Renal cortical epithelial cell (primary cell): ENCODE data around the gene WWOX. TPM values are rescaled to one million over a fixed set of nuclear protein-coding genes. Genes with fewer than 3 reads are reported as not detected.

Experiments
- DNase-seq: peaks from one replicate; pipeline ENCODE4 v3.0.0-alpha.2; 2011; ENCODE audit warnings: low read depth
- total RNA-seq: library from RNA; depleted of rRNA; stranded (reverse); fragments of >200 nt; gene quantifications from 2 replicates; pipeline ENCODE4 v1.2.3, GENCODE V29; 2014

WWOX gene
- total RNA-seq, 1 donor from 2014 or later: 29.5 TPM

DNA sequence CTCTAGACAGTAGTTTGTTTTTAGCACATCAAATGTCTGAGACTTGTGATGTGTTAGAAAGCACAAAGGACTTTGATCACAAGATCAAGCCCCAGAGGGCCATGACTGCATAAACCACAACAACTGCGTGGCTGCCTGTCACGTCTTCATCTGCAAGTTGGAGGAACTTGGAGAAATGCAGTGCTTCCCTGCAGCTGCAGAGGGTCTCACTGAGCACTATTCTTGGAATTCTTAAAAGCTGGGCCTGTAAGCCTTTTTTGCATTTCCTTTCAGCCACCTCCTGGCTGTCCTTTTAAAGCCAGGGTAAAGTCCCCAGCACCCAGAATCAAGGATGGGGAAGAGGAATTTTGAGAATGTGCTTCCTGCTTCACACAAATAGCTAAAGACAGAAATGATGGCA is 1069.8 kb downstream of the WWOX start:
- DNase-seq: no peak

DNA sequence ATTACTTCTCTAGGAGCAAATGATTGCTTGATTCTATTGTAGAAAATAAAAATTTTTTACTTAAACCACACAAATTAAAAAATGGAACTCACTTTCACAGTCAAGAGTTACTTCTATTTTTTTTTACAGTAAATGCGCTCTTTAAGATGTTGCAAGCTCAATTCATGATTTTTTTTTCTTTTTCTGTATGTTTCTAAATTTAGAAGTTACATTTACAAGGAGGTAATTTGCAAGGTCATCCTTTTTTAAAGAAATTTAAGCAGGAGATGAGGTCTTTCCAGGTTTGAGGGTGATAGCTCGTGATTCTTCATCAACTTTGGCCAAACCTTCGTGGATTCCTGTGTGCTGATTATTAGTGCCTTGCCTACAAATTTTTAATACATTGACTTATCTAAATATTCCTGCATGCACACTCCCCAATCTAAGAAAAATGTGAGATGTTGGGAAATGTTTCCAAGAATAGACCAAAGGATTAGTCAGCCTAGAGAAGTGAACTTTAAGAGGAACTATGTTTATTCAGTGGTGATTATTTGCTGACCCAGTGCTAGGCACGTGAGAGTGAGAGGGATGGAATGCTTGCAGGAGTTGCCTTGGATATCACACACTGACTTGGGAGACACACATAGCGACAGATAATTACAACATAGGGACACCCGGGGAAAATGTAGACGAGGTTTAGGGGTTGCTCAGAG is 1071.2 kb downstream of the WWOX start:
- DNase-seq: no peak

DNA sequence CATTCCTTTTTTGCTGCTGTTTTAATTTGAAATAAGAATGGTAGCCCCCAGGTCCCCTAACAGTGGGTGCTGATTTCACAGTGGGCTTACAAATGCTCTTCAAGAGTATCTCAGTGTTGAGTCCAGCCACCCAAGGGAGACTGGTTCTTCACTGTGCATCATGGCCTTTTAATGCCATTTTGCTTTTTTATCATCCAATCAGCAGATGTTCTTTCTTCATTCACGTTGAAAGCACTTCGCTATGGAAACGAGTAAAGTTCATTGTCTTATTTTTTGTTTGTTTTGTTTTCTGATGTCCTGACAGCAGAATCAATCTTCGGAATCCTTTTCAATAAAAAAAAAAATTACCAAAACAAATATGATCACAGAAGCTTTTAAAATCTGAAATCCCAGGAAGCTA is 1072.0 kb downstream of the WWOX start:
- no peak for DNase-seq

DNA sequence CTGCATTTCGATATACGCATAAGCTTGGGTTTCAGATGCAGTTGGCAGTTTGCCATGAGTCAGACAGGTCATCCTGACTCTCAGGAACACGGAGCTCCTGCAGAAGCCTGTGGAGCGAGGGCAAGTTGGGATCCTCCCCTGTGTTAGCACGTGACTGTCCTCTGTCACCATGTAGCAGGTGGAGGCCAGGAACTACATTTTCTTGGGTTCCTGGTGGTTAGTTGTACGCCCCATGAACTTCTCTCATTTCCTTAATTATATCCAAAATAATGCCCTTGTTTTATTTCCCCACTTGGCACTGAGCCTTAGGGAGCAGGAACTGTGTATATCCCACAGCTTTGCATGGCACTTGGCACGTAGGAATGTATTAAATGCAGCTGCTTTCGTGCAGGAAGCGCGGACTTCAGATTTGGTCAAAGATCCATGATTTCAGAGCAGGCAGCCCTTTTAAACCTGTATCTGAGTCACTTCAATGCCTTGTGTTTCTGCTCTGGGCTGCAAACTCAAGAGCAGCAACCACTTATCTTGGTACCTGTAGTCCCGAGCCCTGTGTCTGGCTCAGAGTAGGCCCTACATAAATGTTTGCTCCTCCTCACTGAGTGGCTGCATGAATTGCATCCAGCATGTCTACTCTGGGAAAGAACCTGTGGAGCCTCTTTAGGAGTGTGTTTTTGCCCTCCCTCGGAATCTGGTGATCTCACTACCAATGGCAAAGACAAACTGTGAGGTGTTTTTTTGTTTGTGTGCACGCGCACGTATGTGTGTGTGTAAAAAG is 1072.7 kb downstream of the WWOX start:
- no peak for DNase-seq

DNA sequence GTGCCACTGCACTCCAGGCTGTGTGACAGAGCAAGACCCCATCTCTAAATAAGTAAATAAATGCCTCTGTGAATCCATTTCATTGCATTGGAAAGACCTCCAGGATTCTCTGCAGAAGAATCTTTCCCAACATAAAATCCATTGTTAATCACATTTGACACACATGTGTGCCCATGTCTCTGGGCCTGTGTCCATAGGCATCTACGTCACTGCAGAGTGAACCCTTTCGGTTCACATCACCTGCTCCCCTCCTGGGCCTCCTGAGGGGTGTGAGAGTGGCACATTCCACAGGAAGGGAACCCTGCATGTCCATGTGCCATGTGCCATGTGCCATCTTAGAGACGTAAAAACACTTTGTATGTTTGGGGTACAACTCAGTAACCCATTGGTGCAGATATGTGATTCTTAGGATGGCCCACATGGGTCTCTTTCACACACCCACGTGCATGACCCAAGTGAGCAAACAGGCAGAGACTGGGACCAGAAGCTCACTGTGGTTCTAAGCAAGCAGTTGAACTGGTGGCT is 1073.6 kb downstream of the WWOX start:
- DNase-seq: no peak

DNA sequence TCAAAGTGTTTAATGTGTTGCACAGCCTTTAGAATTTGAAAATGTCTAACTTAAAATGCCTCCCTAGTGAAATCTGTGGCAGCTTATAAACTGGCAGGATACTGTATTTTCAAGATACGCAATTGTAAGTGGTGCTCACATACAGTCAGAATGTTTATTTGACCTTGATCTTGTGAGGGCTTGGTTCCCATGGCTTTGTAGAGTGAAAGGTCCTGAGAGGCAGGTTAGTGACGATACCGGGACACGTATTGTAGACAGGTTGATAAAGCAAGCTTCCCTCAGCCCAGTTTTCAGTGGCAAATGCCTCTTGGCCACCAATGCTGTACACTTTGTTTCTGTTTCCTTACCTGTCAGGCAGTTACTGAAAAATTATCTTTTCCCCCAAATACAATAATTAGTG is 1074.5 kb downstream of the WWOX start:
- DNase-seq: no peak

DNA sequence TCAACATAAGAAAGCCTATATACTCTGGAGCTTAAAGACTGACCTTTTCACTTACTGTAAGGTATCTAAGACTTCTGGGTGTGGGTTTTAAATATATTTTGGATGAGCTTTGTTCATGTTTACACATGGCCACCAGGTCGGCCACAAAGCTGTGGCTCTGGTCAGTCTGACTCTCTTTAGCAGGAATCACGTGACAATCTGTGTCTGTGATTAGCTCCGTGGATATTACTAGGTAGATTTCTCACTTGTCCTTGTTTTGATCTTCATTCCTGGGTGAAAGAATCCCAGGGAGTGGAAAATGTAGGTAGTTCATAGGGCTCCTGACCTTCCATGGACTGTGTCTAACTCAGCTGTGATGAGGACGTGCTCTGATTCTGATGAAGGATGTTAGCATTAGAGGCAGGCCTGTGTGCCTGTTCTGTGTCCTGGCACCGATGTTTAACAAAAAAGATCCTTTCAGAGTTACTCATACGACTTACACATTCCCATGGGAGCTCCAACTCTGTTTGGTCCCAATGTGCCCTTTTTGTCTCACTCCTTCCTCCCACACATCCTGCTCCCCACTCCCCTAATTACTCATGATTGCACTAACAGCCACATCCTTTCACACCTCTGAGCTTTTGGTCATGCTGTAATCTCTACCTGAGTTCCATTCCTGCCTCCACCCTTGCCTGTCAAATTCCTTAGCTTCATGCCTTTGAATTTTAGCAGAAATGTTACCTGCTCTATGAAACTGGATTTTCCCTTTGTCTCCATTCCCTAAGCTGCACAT is 1076.0 kb downstream of the WWOX start:
- no peak for DNase-seq

DNA sequence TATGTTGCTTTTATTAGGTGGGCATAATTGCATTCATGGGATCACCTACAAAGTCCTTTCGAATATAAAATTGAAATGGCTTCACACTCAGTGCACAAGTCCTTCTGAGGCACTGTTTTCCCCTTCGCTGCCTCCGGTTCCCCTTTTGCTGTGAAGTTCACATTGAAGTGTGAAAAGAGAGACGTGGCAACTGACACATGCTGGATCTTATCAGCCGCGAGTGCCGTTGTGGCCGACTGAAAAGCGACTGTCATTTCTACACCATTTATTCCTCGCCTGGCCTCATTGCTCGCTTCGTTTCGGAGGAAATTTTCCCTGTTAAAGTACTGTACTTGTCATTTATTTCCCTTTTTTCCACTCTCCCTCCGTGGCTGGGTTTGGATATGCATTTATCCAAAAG is 1077.6 kb downstream of the WWOX start:
- no peak for DNase-seq

DNA sequence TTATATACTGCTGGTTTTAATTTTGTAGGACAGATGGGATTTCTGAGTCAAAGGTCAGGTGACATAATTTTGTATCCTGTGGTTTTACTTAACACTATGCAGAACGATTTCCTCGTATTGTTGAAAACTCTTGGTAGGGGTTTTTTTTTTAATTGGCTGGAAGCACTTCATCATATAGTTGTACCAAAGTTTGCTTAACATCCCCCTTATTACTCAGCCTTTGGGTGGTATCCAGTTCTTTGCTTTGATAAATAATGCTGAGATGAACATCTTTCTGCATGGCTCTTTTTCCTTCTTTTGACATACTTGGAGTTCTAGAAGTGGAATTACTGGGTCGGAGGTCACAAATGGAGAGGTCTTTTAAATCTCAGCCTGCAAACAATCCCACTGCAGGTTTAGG is 1082.0 kb downstream of the WWOX start:
- no peak for DNase-seq

DNA sequence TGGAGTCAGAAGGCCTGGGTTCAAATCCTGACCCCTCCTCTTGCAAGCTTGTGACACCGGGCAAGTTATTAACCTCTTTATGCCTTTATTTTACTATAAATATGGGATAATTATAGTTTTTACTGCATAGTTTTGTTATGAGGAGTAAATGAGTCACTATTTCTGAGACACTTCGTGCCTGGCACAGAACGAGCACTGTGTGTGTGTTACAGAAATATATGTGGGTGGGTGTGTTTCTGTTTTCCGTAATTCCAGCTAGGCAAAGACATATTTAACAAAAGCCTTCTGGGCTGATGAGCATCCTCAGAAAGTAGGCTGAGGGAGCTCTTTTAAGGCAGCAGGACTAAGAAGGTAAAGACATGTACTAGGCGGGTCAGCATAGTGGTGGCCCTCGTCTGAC is 1083.2 kb downstream of the WWOX start:
- no peak for DNase-seq

DNA sequence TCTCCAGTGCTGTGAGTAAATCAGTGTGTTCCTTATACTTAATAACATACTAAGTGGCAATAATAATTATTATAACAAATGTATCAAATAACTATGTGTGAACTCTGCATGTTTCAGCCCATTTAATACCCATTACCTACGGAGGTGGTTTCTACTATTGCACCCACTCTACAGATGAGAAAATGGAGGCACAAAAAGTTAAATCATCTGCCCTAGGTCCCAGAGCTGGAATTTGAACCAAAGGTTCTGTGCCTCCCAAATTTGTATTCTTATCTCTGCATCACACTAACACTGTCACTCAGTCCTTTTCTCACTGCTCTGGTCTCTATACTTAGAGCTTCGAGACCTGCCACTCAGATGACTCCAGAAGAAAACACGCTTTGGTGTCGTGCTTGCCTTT is 1084.1 kb downstream of the WWOX start:
- DNase-seq: no peak

DNA sequence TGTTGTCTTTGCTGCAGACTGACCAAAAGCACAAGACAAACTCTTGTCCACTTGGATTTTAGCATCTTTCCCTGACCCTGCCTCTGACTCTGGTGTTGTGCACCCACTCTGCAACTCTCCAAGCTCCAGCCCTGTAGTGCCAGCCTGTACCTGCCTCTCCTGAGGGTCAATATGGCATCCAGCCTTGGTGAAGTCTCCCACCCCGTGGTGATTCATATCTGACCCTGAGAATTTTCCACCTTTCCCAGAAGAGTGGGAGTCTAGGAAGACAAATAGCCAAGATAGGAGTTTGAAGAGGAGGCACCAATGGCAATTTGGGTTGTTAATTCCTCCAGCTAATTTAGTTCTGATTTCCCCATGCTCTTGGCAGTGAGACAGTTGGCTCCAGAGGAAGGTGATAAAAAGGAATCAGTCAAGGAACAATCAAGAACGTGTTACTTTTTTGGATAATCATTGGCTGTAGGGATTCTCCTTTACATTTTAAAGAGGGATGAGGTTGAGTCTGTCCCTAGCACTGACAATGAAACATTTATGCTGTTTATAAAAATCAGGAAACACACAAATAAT is 1085.1 kb downstream of the WWOX start:
- no peak for DNase-seq

DNA sequence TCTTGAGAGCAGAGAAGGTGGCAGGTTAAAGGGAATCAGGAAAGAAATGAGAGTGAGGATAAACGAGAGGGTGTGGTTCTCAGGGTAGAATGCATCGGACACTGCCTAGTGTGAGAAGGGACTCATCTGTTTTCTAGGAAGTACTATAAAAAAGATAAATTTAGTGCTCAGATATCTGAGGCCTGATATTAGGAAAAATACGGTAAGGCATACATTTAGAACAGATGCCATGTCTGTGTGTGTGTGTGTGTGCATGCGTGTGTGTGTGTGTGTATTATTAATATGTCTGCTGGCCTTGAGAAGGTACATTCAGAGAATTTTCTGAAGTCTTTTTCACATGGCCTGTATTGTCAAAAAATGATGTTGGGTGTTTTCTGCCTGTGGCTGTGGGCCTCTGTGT is 1086.3 kb downstream of the WWOX start:
- DNase-seq: no peak

DNA sequence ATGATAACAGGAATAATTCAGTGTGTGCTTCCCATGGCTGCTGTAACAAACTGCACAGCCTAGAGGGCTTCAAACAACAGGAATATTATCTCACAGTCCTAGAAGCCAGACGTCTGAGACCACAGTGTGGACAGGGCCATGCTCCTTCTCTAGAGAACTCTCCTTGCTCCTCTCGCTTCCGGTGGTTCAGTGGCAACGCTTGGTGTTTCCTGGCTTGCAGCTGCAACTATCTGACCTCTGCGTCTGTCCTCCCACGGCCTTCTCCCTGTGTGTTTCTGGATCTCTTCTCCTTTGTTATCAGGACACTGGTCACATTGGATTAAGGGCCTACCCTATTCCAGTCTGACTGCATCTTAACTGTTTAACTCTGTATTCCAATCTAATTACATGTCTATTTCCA is 1086.7 kb downstream of the WWOX start:
- no peak for DNase-seq

DNA sequence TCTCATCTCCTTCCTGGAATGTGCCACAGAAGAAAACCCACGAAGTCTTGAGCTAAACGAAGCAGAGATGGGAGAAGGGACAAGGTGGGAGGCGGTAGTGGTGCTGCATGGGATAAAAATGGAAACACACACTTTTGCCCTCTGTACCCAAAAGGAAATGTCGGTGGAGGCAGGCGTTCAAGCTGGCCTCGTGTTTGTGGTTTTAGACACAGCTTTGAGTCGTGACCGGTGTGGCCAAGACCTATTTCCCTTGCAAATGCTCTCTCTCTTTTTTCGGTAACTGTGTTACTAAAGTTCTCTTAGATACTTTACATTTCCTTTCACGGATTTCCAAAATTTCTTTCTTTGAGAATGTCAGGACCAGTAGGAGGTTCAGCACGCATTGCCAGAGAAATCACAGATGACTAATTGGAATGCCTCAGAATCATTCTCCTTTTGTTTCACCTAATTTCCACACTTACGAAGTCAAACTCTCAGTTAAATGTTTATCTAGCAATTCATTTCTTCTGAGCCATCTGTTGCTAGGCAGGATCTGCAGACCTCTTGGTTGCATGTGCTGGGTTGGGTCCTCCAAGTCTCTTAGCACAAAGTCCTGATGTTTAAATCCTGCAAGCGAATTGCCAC is 1088.8 kb downstream of the WWOX start:
- DNase-seq: no peak

DNA sequence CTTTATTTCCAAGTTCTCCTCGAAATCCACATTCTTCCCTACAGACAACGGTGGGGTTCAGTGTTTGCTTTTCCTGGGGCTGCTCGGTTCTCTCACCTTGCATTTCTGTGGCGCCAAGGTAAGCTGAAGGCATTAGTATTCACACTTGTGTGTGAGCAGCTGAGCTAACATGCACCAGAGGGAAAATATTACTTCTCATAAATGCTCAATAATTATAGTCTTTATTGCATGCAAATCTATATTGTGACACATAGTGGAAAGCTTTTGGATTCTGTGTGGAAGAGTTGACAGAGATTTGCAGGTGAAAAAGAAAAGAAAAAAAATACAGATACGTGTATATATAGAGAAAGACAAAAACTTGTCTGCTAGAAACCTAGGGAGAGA is 1089.3 kb downstream of the WWOX start:
- no peak for DNase-seq

DNA sequence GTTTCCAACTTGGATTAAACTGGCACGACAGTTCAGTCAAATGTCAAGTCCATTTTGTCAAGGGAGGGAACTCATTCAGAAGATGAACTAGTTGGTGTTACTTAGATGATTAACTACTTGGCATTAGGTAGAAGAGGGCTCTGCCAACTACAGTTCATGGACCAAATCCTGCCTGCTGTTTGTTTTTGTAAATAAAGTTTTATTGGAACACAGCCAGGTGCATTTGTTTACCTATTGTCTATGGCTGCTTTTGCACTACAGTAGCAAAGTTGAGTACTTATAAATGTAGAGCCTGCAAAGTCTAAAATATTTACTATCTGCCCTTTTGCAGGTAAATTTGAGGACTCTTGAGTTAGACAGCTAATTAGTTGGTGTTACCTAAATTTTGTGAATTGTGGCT is 1091.1 kb downstream of the WWOX start:
- no peak for DNase-seq

DNA sequence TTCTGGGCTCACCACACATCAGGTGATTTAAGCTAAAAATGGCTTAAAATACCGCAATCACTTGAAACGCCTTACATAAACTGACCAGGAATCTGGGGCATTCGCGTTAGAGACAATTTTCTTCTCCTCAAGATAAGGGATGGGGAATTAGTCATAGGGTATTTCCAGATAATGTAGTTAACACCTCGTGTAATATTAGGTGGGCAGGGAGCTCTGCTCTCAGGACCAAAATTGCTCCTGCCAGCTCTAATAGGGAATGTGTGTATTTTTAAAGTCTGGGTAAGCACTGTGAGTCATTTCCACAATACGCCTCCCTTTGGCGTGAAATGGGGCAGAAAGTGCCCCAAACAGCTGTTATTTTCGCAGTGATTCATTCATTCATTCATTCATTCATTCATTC is 1092.5 kb downstream of the WWOX start:
- DNase-seq: no peak

DNA sequence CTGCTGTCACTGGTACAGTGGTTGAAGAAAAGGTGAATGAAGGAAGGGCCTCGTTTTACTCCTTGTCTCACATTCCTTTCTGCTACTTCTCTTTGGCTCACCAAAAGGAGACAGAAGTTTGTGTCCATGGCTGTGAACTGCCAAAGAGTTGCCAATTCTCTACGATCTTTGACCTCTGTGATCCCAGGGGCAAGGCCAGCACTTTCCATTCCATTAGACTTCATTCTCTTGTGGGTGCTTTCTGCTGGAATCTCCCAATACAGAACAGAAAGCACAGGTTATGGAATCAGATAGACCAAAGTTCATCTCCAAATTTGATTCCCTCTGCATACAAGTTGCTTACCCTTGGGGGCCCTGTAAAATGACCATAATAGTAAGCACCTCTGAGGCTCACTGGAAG is 1093.5 kb downstream of the WWOX start:
- no peak for DNase-seq

DNA sequence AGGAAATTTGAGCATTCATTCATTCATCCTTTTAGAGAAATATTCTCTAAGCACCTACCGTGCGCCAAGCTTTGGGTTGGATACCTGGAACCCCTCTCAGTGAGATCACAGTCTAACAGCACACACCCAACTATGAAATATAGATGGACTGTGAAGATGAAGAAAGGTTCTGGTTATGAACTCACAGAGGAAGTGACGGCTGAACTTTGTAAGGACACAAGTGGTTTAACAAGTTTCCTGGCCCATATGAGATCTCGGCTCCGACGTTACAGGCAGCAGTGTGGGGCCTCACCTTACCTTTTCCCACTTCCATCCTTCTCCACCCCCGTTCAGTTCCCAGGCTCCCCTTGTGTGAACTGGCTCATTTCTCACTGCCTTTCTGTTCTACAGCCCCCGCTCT is 1094.8 kb downstream of the WWOX start:
- DNase-seq: no peak

DNA sequence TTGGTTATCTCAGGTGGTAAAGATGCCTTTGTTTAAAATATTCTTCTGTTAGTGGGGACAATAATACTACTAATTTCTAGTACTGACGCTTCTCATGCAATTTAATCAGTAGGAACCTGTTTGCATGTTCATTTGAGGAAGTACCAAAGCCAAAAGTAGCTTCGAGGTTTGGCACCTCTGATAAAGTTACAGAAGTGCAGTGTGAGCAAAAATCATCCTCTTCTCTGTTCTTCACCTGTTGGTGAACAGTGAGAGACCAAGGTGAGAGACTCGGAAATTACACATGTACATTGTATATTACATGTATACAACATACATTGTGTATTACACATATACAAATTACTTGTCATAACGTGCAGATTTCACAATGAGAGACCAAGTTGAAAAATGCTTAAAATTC is 1096.5 kb downstream of the WWOX start:
- no peak for DNase-seq

DNA sequence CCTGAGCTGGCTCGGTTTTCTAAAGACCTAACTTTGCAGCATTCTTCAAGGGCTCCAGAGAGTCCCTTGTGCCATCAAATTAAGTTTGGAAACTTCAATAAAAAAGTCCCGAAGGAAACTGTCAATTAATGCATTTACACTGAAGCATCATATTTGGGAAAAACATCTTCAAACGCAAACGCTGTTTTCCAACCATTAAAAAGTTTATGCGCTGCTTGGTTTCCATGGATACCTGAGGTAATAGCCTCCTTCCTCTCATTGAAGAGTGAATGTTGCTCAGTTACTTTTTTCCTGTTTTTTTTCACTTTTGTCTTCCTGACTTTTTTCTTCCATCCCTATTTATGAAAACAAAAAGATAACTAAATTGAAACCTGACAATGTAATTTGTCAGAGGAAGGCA is 1102.0 kb downstream of the WWOX start:
- no peak for DNase-seq
